Heart left ventricle (tissue), 16 donors: ENCODE data around the gene FOLR2. TPM values are rescaled to one million over a fixed set of nuclear protein-coding genes. Genes with fewer than 3 reads are reported as not detected.

Experiments
- ATAC-seq, 4 donors: fragments of 200-7000 bp; cut with Tn5 transposase; one replicate each; pipeline ENCODE4 v1.9.1; 2020 to 2022; ENCODE audit warnings: moderate library complexity in 4 of 4, mild to moderate bottlenecking in 3 of 4, moderate number of reproducible peaks in 1 of 4
- DNase-seq, 5 donors: peaks; one replicate each; pipeline ENCODE4 v3.0.0-alpha.2; 2020
- H3K27ac ChIP-seq, 12 donors: fragments of 200-600 bp; sonication (generic) in 4 of 12; one replicate each; pipeline versions ENCODE4 v1.5.0 to v1.8.0; 2016 to 2022; ENCODE audit warnings: mild to moderate bottlenecking in 2 of 12
- H3K27me3 ChIP-seq, 9 donors: fragments of 200-600 bp; sonication (generic) in 2 of 9; one replicate each; pipeline versions ENCODE4 v1.5.1 to v1.8.0; 2016 to 2022; ENCODE audit warnings: mild to moderate bottlenecking in 3 of 9
- H3K36me3 ChIP-seq, 9 donors: fragments of 200-600 bp; sonication (generic) in 2 of 9; one replicate each; pipeline versions ENCODE4 v1.5.0 to v1.8.0; 2018 to 2022; ENCODE audit warnings: mild to moderate bottlenecking in 2 of 9
- H3K4me1 ChIP-seq, 12 donors: fragments of 200-600 bp; sonication (generic) in 4 of 12; one replicate each; pipeline versions ENCODE4 v1.5.0 to v1.8.0; 2016 to 2022; ENCODE audit warnings: mild to moderate bottlenecking in 3 of 12
- H3K4me3 ChIP-seq, 12 donors: fragments of 200-600 bp; sonication (generic) in 4 of 12; one replicate each; pipeline versions ENCODE4 v1.5.0 to v1.8.0; 2017 to 2022; ENCODE audit warnings: mild to moderate bottlenecking in 9 of 12, moderate library complexity in 4 of 12
- H3K9me3 ChIP-seq, 12 donors: fragments of 200-600 bp; sonication (generic) in 4 of 12; one replicate each; pipeline versions ENCODE4 v1.5.0 to v1.8.0; 2016 to 2022; ENCODE audit warnings: mild to moderate bottlenecking in 1 of 12
- CTCF ChIP-seq, 12 donors: fragments of 200-600 bp; sonication (generic) in 4 of 12; IDR thresholded peaks; one replicate each; pipeline versions ENCODE4 v1.5.0 to v1.8.0; 2018 to 2022; ENCODE audit warnings: antibody characterized with exemption in 12 of 12, mild to moderate bottlenecking in 5 of 12
- POLR2A ChIP-seq, 2 donors: fragments of 450-650 bp; IDR thresholded peaks; one replicate each; pipeline ENCODE4 v1.6.1; 2017; ENCODE audit warnings: antibody characterized with exemption in 2 of 2, mild to moderate bottlenecking in 2 of 2, moderate library complexity in 2 of 2
- WGBS, 4 donors: extraction: QIAGEN DNeasy Blood & Tissue Kit in 2 of 4; methylation state at CpG; one replicate each; pipeline versions ENCODE4 v1.1.5 to v1.1.7; 2013 to 2018; 5-methylcytosine and 5-hydroxymethylcytosine counted together
- intact Hi-C, 10 donors: fragments of 100-400 bp; cut with DNase I; formaldehyde crosslinking; loops; one replicate each; pipeline versions ENCODE4 v1.11.1 to v1.14.2; 2022
- polyA plus RNA-seq, 2 donors: library from polyadenylated mRNA; stranded (reverse); fragments of 200-250 nt; gene quantifications; one replicate each; pipeline ENCODE4 v1.2.3, GENCODE V29; 2013
- total RNA-seq, 9 donors: library from RNA; depleted of rRNA in 2 of 9; stranded (reverse); fragments of >200 nt in 2 of 9; fragmentation: NEBNext Ultra II Directional in 3 of 9; extraction: Animal tissue kit (Norgen Biotek cat#: 25700) in 3 of 9; gene quantifications; one replicate each; pipeline versions ENCODE4 v1.1.0 to v1.2.4, GENCODE V29; 2016 to 2023
- donor health status: ischemic (EF 13 %, LVEDD 7.1; RV severe dilation, severe dysfunction).
- donor health status: healthy with polysubstance abuse.
- donor health status: DM: no; HTN: yes; CAD: no.
- donor health status: DM: no; HTN: no; CAD: no.
- donor health status: ischemic (EF 25% LVEDD 6.9; RV normal size, moderate dysfunction).
- donor health status: ischemic (EF 25% LVEDD 5.7; RV mildly dilated, moderate dysfunction).
- donor health status: healthy.
- donor health status: DM: yes; HTN: yes; CAD: no.
- donor health status: ischemic (EF 35%, LVEDD 5.7; RV mildly dilated, moderate dysfunction).
- donor health status: nonischemic (EF 11% LVEDD 7.7; RV severe dilation, severe dysfunction).
- donor health status: DM: yes; HTN: yes; CAD: no.
- donor health status: PGD.
- donor health status: ischemic (EF 29% LVEDD 5.4; RV normal size, mild dysfunction).
- donor health status: nonischemic (EF 23%, LVEDD 6.1; RV moderate dilation, normal function).

Gene FOLR2
- total and polyA plus RNA-seq, 11 donors: 5.0 to 136 (median 14.6) TPM

GRCh38 chr11:72232260-72233055 is 15.9 kb downstream of the FOLR2 start:
- TF ChIP-seq CTCF (IDR thresholded peaks at IDR 0.05) (no peak), POLR2A (IDR thresholded peaks at IDR 0.05) (no peak)
- WGBS, 4 donors: 95 to 97% (median 95%) methylated on average over 17 to 18 of the region's 18 CpGs
- Histone ChIP-seq H3K4me3 (no peak overlapping the region), H3K27ac (no peak overlapping the region), H3K36me3 (peaks cover 0 to 99% (median 95%) of the 10 kb centered on the region in 9 donors), H3K4me1 (peaks cover 0 to 26% (median 9%) of the 10 kb centered on the region in 12 donors), H3K27me3 (no peaks in the 10 kb centered on the region), H3K9me3 (no peaks in the 10 kb centered on the region)
- DNase-seq (no peak), ATAC-seq (no peak)
- intact Hi-C loops: loop anchor here in 1 of 10 donors (10.0 kb wide), 1 partner anchor 182 kb away; no protein-coding TSS in a partner anchor

- WGBS, 4 donors: 93 to 95% (median 93%) methylated on average over 8 to 13 of the region's 13 CpGs
- H3K4me3 ChIP-seq: no peak overlapping the region
These were observed 16.6 kb downstream of the FOLR2 start for GRCh38 chr11:72233056-72233772.

GRCh38 chr11:72233773-72234513 is 17.3 kb downstream of the FOLR2 start:
- Histone ChIP-seq H3K27ac (no peak overlapping the region), H3K9me3 (no peaks in the 10 kb centered on the region), H3K4me1 (peaks cover 0 to 34% (median 15%) of the 10 kb centered on the region in 12 donors), H3K4me3 (no peak overlapping the region), H3K27me3 (no peaks in the 10 kb centered on the region), H3K36me3 (peaks cover 0 to 94% (median 90%) of the 10 kb centered on the region in 9 donors)
- intact Hi-C loops: loop anchor here in 1 of 10 donors (10.0 kb wide), 1 partner anchor 181 kb away; no protein-coding TSS in a partner anchor
- no peak for TF ChIP-seq POLR2A (IDR thresholded peaks at IDR 0.05)
- no peak for TF ChIP-seq CTCF (IDR thresholded peaks at IDR 0.05)
- no peak for DNase-seq
- no peak for ATAC-seq
- 87 to 94% (median 92%) methylated on average over 8 of the region's 8 CpGs for WGBS, 4 donors

More at GRCh38 chr11:72233056-72233772, 16.6 kb downstream of the FOLR2 start:
- Histone ChIP-seq H3K27me3 (no peaks in the 10 kb centered on the region), H3K27ac (no peak overlapping the region), H3K36me3 (peaks cover 0 to 98% (median 96%) of the 10 kb centered on the region in 9 donors), H3K4me1 (peaks cover 0 to 27% (median 11%) of the 10 kb centered on the region in 12 donors), H3K9me3 (no peaks in the 10 kb centered on the region)
- intact Hi-C loops: loop anchor here in 1 of 10 donors (10.0 kb wide), 1 partner anchor 182 kb away; no protein-coding TSS in a partner anchor
- DNase-seq (no peak), ATAC-seq (no peak)
- no peak for TF ChIP-seq CTCF (IDR thresholded peaks at IDR 0.05)
- no peak for TF ChIP-seq POLR2A (IDR thresholded peaks at IDR 0.05)
